ENCODE data around the gene RSBN1L.

GRCh38 chr7:77738382-77738781 lies 42.1 kb downstream of the RSBN1L start:
- TF ChIP-seq CTCF (optimal IDR thresholded peaks at IDR 0.05 in 1 of 3, IDR thresholded peaks at IDR 0.05 in 1 of 3, conservative IDR thresholded peaks at IDR 0.05 in 1 of 3; ENCODE audit: extremely low read depth in 1 of 3, insufficient read depth in 2 of 3, low read length in 3 of 3) (no peak), EZH2 (IDR thresholded peaks at IDR 0.05; ENCODE audit: low read length) (no peak)

All from keratinocyte (primary cell).